IMR-90 (cell line): Measurements from ENCODE around the gene USP24. TPM values are rescaled to one million over a fixed set of nuclear protein-coding genes. Genes with fewer than 3 reads are reported as not detected.

Source experiments
- ATAC-seq: fragments of 200-7000 bp; cut with Tn5 transposase; 2 replicates; pipeline ENCODE4 v1.9.1; 2020; ENCODE audit warnings: low read depth, mild to moderate bottlenecking, moderate library complexity
- BruUV-seq: library from RNA; stranded (reverse); fragments of 400-500 nt; replicated peaks from 2 replicates; lab custom pipeline; 2021; lab: Mats Ljungman, UMichigan
- CTCF ChIA-PET: fragments of 300-600 bp; formaldehyde crosslinking; extraction: SDS; loops from one replicate; lab custom pipeline; 2021; ENCODE audit warnings: antibody characterized with exemption; lab: Yijun Ruan, JAX
- POLR2A ChIA-PET: fragments of 300-600 bp; sonication (Branson Sonifier 250); formaldehyde crosslinking; loops from one replicate; lab custom pipeline; 2022; ENCODE audit warnings: antibody characterized with exemption; ENCODE audit not compliant: unreplicated experiment; lab: Charles Lee
- DNase-seq: peaks from one replicate; pipeline ENCODE4 v3.0.0; 2013
- H2AFZ ChIP-seq: replicated peaks from 2 replicates; pipeline ENCODE3; 2013; ENCODE audit warnings: low read length, mild to moderate bottlenecking; ENCODE audit not compliant: poor library complexity
- H2AK5ac ChIP-seq: 2 replicates; pipeline ENCODE4 v1.6.1; 2013; ENCODE audit warnings: low read depth, low read length, inconsistent platforms
- H2AK9ac ChIP-seq: replicated peaks from 2 replicates; pipeline ENCODE3; 2013; ENCODE audit warnings: mild to moderate bottlenecking, low read depth, low read length, moderate library complexity; ENCODE audit not compliant: poor library complexity
- H2BK120ac ChIP-seq: 2 replicates; pipeline ENCODE4 v1.6.1; 2013; ENCODE audit warnings: low read depth, low read length, inconsistent platforms
- H2BK15ac ChIP-seq: 3 replicates; pipeline ENCODE4 v1.6.1; 2013; ENCODE audit warnings: low read depth, low read length, inconsistent platforms
- H2BK20ac ChIP-seq: 2 replicates; pipeline ENCODE4 v1.6.1; 2013; ENCODE audit warnings: low read depth, mild to moderate bottlenecking, inconsistent platforms, low read length, moderate library complexity
- H2BK5ac ChIP-seq: 2 replicates; pipeline ENCODE4 v1.6.1; 2013; ENCODE audit warnings: mild to moderate bottlenecking, low read depth, low read length, inconsistent platforms; ENCODE audit not compliant: poor library complexity, severe bottlenecking
- H3K14ac ChIP-seq: replicated peaks from 2 replicates; pipeline ENCODE4 v1.6.1; 2013; ENCODE audit warnings: low read depth, low read length, inconsistent platforms
- H3K18ac ChIP-seq: 2 replicates; pipeline ENCODE4 v1.6.1; 2013; ENCODE audit warnings: low read depth, low read length, control low read depth
- H3K23ac ChIP-seq: 2 replicates; pipeline ENCODE4 v1.6.1; 2013; ENCODE audit warnings: low read depth, low read length, inconsistent platforms
- H3K27ac ChIP-seq: 2 replicates; pipeline ENCODE4 v1.5.1; 2013; ENCODE audit warnings: mild to moderate bottlenecking, control low read depth, low read length; ENCODE audit not compliant: insufficient read depth
- H3K27me3 ChIP-seq: 2 replicates; pipeline ENCODE4 v1.6.1; 2013; ENCODE audit warnings: low read length; ENCODE audit not compliant: control insufficient read depth, insufficient read depth
- H3K36me3 ChIP-seq: 2 replicates; pipeline ENCODE4 v1.6.1; 2013; ENCODE audit warnings: low read length, mixed read lengths; ENCODE audit not compliant: control insufficient read depth, insufficient read depth
- H3K4ac ChIP-seq: 2 replicates; pipeline ENCODE4 v1.6.1; 2013; ENCODE audit warnings: low read depth, low read length, inconsistent platforms
- H3K4me1 ChIP-seq: 2 replicates; pipeline ENCODE4 v1.6.1; 2013; ENCODE audit warnings: low read length, mixed read lengths; ENCODE audit not compliant: control insufficient read depth, insufficient read depth
- H3K4me2 ChIP-seq: 2 replicates; pipeline ENCODE4 v1.6.1; 2013; ENCODE audit warnings: low read depth, mild to moderate bottlenecking, control low read depth, low read length, moderate library complexity
- H3K4me3 ChIP-seq: 2 replicates; pipeline ENCODE4 v1.5.1; 2013; ENCODE audit warnings: low read depth, mild to moderate bottlenecking, control low read depth, low read length, moderate library complexity; ENCODE audit not compliant: insufficient read depth
- H3K56ac ChIP-seq: 2 replicates; pipeline ENCODE4 v1.6.1; 2013; ENCODE audit warnings: low read length, inconsistent platforms; ENCODE audit not compliant: insufficient read depth; ENCODE audit errors: extremely low read depth
- H3K79me1 ChIP-seq, 2 experiments: 2 replicates each; pipeline ENCODE4 v1.6.1; 2013; ENCODE audit warnings: low read length in 2 of 2, inconsistent platforms in 1 of 2, low read depth in 1 of 2
- H3K9ac ChIP-seq: 2 replicates; pipeline ENCODE4 v1.6.1; 2013; ENCODE audit warnings: low read depth, low read length, control low read depth
- H3K9me1 ChIP-seq: 2 replicates; pipeline ENCODE4 v1.6.1; 2013; ENCODE audit warnings: low read length, inconsistent platforms; ENCODE audit not compliant: insufficient read depth
- H3K9me3 ChIP-seq: 2 replicates; pipeline ENCODE4 v1.6.1; 2013; ENCODE audit warnings: low read length; ENCODE audit not compliant: control insufficient read depth, insufficient read depth
- H4K20me1 ChIP-seq: 2 replicates; pipeline ENCODE4 v1.6.1; 2013; ENCODE audit warnings: low read length, inconsistent platforms; ENCODE audit not compliant: insufficient read depth
- H4K5ac ChIP-seq: 2 replicates; pipeline ENCODE4 v1.6.1; 2013; ENCODE audit warnings: mild to moderate bottlenecking, low read depth, low read length, control low read depth
- H4K8ac ChIP-seq, 2 experiments: 2 replicates each; pipeline ENCODE4 v1.6.1; 2013; ENCODE audit warnings: low read depth in 2 of 2, low read length in 2 of 2, control low read depth in 1 of 2, inconsistent platforms in 1 of 2
- H4K91ac ChIP-seq: 2 replicates; pipeline ENCODE4 v1.6.1; 2013; ENCODE audit warnings: low read depth, low read length, inconsistent platforms; ENCODE audit not compliant: insufficient read depth
- BHLHE40 ChIP-seq: fragments of 150-350 bp; IDR thresholded peaks from 2 replicates; pipeline ENCODE4 v1.6.1; 2016; ENCODE audit warnings: mild to moderate bottlenecking, low read depth, low read length
- CEBPB ChIP-seq: IDR thresholded peaks from 2 replicates; pipeline ENCODE4 v1.6.1; 2012; ENCODE audit warnings: low read depth, low read length, improper control_type of control experiment
- CHD1 ChIP-seq: IDR thresholded peaks from 2 replicates; pipeline ENCODE4 v1.6.1; 2012; ENCODE audit warnings: low read depth, low read length, improper control_type of control experiment
- ELK1 ChIP-seq: fragments of 150-350 bp; IDR thresholded peaks from 2 replicates; pipeline ENCODE4 v1.6.1; 2016; ENCODE audit warnings: low read depth, mild to moderate bottlenecking, low read length, moderate library complexity, borderline replicate concordance
- FOS ChIP-seq: fragments of 150-350 bp; IDR thresholded peaks from 2 replicates; pipeline ENCODE4 v1.6.1; 2016; ENCODE audit warnings: low read depth, low read length
- MAFK ChIP-seq: IDR thresholded peaks from 2 replicates; pipeline ENCODE4 v1.6.1; 2012; ENCODE audit warnings: low read depth, low read length, improper control_type of control experiment
- MAZ ChIP-seq: IDR thresholded peaks from 2 replicates; pipeline ENCODE4 v1.6.1; 2012; ENCODE audit warnings: low read depth, mild to moderate bottlenecking, low read length, improper control_type of control experiment, moderate library complexity, borderline replicate concordance
- MXI1 ChIP-seq: IDR thresholded peaks from 2 replicates; pipeline ENCODE4 v1.6.1; 2012; ENCODE audit warnings: low read depth, mild to moderate bottlenecking, low read length, moderate library complexity, borderline replicate concordance
- NFE2L2 ChIP-seq: fragments of 150-350 bp; IDR thresholded peaks from 2 replicates; pipeline ENCODE4 v1.6.1; 2016; ENCODE audit warnings: low read depth, mild to moderate bottlenecking, low read length
- POLR2A ChIP-seq: IDR thresholded peaks from 2 replicates; pipeline ENCODE4 v1.6.1; 2012; ENCODE audit warnings: mild to moderate bottlenecking, low read depth, low read length
- RCOR1 ChIP-seq: IDR thresholded peaks from 2 replicates; pipeline ENCODE4 v1.6.1; 2012; ENCODE audit warnings: mild to moderate bottlenecking, low read length, improper control_type of control experiment; ENCODE audit not compliant: insufficient replicate concordance
- RFX5 ChIP-seq: IDR thresholded peaks from 2 replicates; pipeline ENCODE4 v1.8.0; 2012; ENCODE audit warnings: low read depth, mild to moderate bottlenecking, low read length, moderate library complexity
- SMC3 ChIP-seq: fragments of 150-350 bp; IDR thresholded peaks from 2 replicates; pipeline ENCODE4 v1.6.1; 2016; ENCODE audit warnings: low read depth, mild to moderate bottlenecking, antibody characterized with exemption, low read length, moderate library complexity
- USF2 ChIP-seq: fragments of 150-350 bp; IDR thresholded peaks from 2 replicates; pipeline ENCODE4 v1.6.1; 2017; ENCODE audit warnings: mild to moderate bottlenecking, antibody characterized with exemption, low read length, low read depth
- WGBS, 2 experiments: methylation state at CpG; one replicate each; pipeline versions ENCODE4 v1.1.5 to v1.1.7; 2013; ENCODE audit warnings: missing lambda C conversion rate in 2 of 2; ENCODE audit not compliant: insufficient read length in 1 of 2; ENCODE audit errors: extremely low coverage in 2 of 2; 5-methylcytosine and 5-hydroxymethylcytosine counted together
- dilution Hi-C: fragments of 300-500 bp; cut with HindIII; formaldehyde crosslinking; loops from one replicate; pipeline ENCODE4 v1.14.3; 2018; ENCODE audit warnings: low sequenced_read_pairs; ENCODE audit not compliant: unreplicated experiment
- in situ Hi-C: fragments of 300-500 bp; cut with MboI; formaldehyde crosslinking; loops from 3 replicates; pipeline ENCODE4 v1.14.3; 2019; ENCODE audit warnings: low sequenced_read_pairs, inconsistent platforms, mixed read lengths
- intact Hi-C: fragments of 100-400 bp; cut with micrococcal nuclease; formaldehyde crosslinking; loops from 2 replicates; pipeline ENCODE4 v1.10.0; 2022
- polyA plus RNA-seq, 3 experiments: library from polyadenylated mRNA; depleted of rRNA; stranded (reverse); fragments of >200 nt; gene quantifications; 2 replicates each; pipeline ENCODE4 v1.2.3, GENCODE V29; 2012; ENCODE audit warnings: low replicate concordance in 1 of 3
- total RNA-seq: library from RNA; depleted of rRNA; stranded (reverse); fragments of >200 nt; gene quantifications from 2 replicates; pipeline ENCODE4 v1.2.3, GENCODE V29; 2012

USP24 gene
- total and polyA plus RNA-seq, 2 of the 4 experiments (the other 2 are of a cell fraction), result 8.4 to 36.7 TPM

GRCh38 chr1:55190109-55190508 is 25.1 kb downstream of the USP24 start:
- Histone ChIP-seq H3K36me3 (peaks cover 1% of the 10 kb centered on the region; the same call in 1 of the 2 replicates), H3K4me1 (peaks cover 2% of the 10 kb centered on the region; the same call in 1 of the 2 replicates), H2BK120ac (no peak overlapping the region), H4K91ac (no peak overlapping the region), H3K9me3 (no peaks in the 10 kb centered on the region), H3K18ac (no peak overlapping the region), H2BK5ac (no peak overlapping the region), H3K9ac (no peak overlapping the region), H3K4ac (no peak overlapping the region), H4K8ac (peak overlapping the region in 1 of 2 experiments; percentile 65; a peak in 1 of 4 replicates), H2BK20ac (no peak overlapping the region), H3K27ac (no peak overlapping the region), H3K4me2 (no peak overlapping the region), H3K79me1 (peaks cover 32 to 63% of the 10 kb centered on the region in 2 experiments), H3K56ac (no peak overlapping the region), H3K23ac (no peak overlapping the region; the same call in 1 of the 2 replicates), H4K20me1 (peaks cover 46% of the 10 kb centered on the region; the same call in 1 of the 2 replicates), H2BK15ac (no peak overlapping the region), H3K14ac (no peak overlapping the region), H3K27me3 (no peaks in the 10 kb centered on the region), H2AFZ (no peak overlapping the region), H3K9me1 (peaks cover 5% of the 10 kb centered on the region; the same call in 1 of the 2 replicates), H2AK9ac (no peak overlapping the region), H4K5ac (no peak overlapping the region), H2AK5ac (no peak overlapping the region), H3K4me3 (no peak overlapping the region)
- ChIA-PET CTCF (interaction anchor here (0.7 kb wide), 1 partner anchor 66 kb away, joined by 3 read pairs; no protein-coding TSS in a partner anchor), POLR2A (no interaction called here)
- intact Hi-C loops, result loop anchor here (5.0 kb wide), 1 partner anchor 38 kb away; no protein-coding TSS in a partner anchor
- no peak for ATAC-seq
- dilution Hi-C loops, result no loop called here
- BruUV-seq, result no TSS peak
- no CpG with 5 or more reads among the region's 4 CpGs for WGBS, 2 experiments
- in situ Hi-C loops, result no loop called here
- DNase-seq, result no peak
- TF ChIP-seq MAFK, result no peak
- TF ChIP-seq RCOR1, result no peak
- no peak for TF ChIP-seq POLR2A
- no peak for TF ChIP-seq NFE2L2
- no peak for TF ChIP-seq MXI1
- TF ChIP-seq CHD1, result no peak
- no peak for TF ChIP-seq USF2
- no peak for TF ChIP-seq CEBPB
- no peak for TF ChIP-seq MAZ
- TF ChIP-seq SMC3, result no peak
- TF ChIP-seq FOS, result no peak
- no peak for TF ChIP-seq RFX5
- no peak for TF ChIP-seq BHLHE40
- no peak for TF ChIP-seq ELK1
